PC-3 (cell line): ENCODE results near the gene TYROBP. TPM values are rescaled to one million over a fixed set of nuclear protein-coding genes. Genes with fewer than 3 reads are reported as not detected.

Source experiments
- ATAC-seq: fragments of 200-7000 bp; cut with Tn5 transposase; 2 replicates; pipeline ENCODE4 v1.9.1; 2020; ENCODE audit warnings: mild to moderate bottlenecking, moderate library complexity
- BruUV-seq: library from RNA; stranded (reverse); fragments of 400-500 nt; replicated peaks from 2 replicates; lab custom pipeline; 2021; lab: Mats Ljungman, UMichigan
- CTCF ChIA-PET: fragments of 300-600 bp; sonication (Branson Sonifier 250); formaldehyde crosslinking; loops from one replicate; lab custom pipeline; 2022; ENCODE audit warnings: antibody characterized with exemption; lab: Charles Lee
- POLR2A ChIA-PET: fragments of 300-600 bp; sonication (Branson Sonifier 250); formaldehyde crosslinking; loops from one replicate; lab custom pipeline; 2022; ENCODE audit warnings: antibody characterized with exemption; ENCODE audit not compliant: unreplicated experiment; lab: Charles Lee
- DNase-seq: peaks from one replicate; pipeline ENCODE4 v3.0.0-alpha.2; 2015
- H2AFZ ChIP-seq: fragments of 300-600 bp; sonication (generic); 2 replicates; pipeline ENCODE4 v1.6.0; 2016; ENCODE audit warnings: antibody characterized with exemption, low read length
- H3F3A ChIP-seq: fragments of 300-600 bp; sonication (generic); one replicate; pipeline ENCODE4 v1.6.0; 2017; ENCODE audit warnings: antibody characterized with exemption, low read length, control low read depth, mild to moderate bottlenecking; ENCODE audit not compliant: unreplicated experiment
- H3K27ac ChIP-seq: fragments of 300-600 bp; sonication (generic); 2 replicates; pipeline ENCODE4 v1.5.1; 2016; ENCODE audit warnings: mild to moderate bottlenecking, low read length
- H3K27me3 ChIP-seq: fragments of 300-600 bp; sonication (generic); 2 replicates; pipeline ENCODE4 v1.6.1; 2016; ENCODE audit warnings: low read length, mixed read lengths
- H3K36me3 ChIP-seq: fragments of 300-600 bp; sonication (generic); 2 replicates; pipeline ENCODE4 v1.6.1; 2016; ENCODE audit warnings: low read depth, mixed run types, low read length, mixed read lengths
- H3K4me1 ChIP-seq: fragments of 300-600 bp; sonication (generic); 2 replicates; pipeline ENCODE4 v1.5.1; 2016; ENCODE audit warnings: low read length; ENCODE audit not compliant: insufficient read depth
- H3K4me2 ChIP-seq: fragments of 300-600 bp; sonication (generic); 2 replicates; pipeline ENCODE4 v1.6.0; 2016; ENCODE audit warnings: low read length
- H3K4me3 ChIP-seq: fragments of 300-600 bp; sonication (generic); 2 replicates; pipeline ENCODE4 v1.5.1; 2016; ENCODE audit warnings: mild to moderate bottlenecking, low read length, mixed read lengths
- H3K79me2 ChIP-seq: fragments of 300-600 bp; sonication (generic); 2 replicates; pipeline ENCODE4 v1.6.1; 2017; ENCODE audit warnings: low read length, mixed read lengths
- H3K9ac ChIP-seq: fragments of 300-600 bp; sonication (generic); 2 replicates; pipeline ENCODE4 v1.6.0; 2016; ENCODE audit warnings: mild to moderate bottlenecking, low read length
- H3K9me2 ChIP-seq: fragments of 300-600 bp; sonication (generic); replicated peaks from 2 replicates; pipeline ENCODE4 v1.6.1; 2016; ENCODE audit warnings: mixed run types, low read length, mixed read lengths
- H3K9me3 ChIP-seq: fragments of 300-600 bp; sonication (generic); 2 replicates; pipeline ENCODE4 v1.6.1; 2016; ENCODE audit warnings: low read length, mixed read lengths
- H4K20me1 ChIP-seq: fragments of 300-600 bp; sonication (generic); 2 replicates; pipeline ENCODE4 v1.6.1; 2016; ENCODE audit warnings: low read length, mixed read lengths
- EZH2 ChIP-seq: fragments of 300-600 bp; sonication (generic); IDR thresholded peaks from one replicate; pipeline ENCODE4 v1.6.1; 2017; ENCODE audit warnings: antibody characterized with exemption, mild to moderate bottlenecking, low read length; ENCODE audit not compliant: unreplicated experiment
- EZH2phosphoT487 ChIP-seq: fragments of 300-600 bp; sonication (generic); IDR thresholded peaks from 2 replicates; pipeline ENCODE4 v1.6.1; 2018; ENCODE audit warnings: mild to moderate bottlenecking, antibody characterized with exemption, low read length, borderline replicate concordance
- intact Hi-C: fragments of 100-400 bp; cut with micrococcal nuclease; formaldehyde crosslinking; loops from 2 replicates; pipeline ENCODE4 v1.9.0; 2023
- total RNA-seq: library from RNA; depleted of rRNA; stranded (reverse); fragments of >200 nt; gene quantifications from 2 replicates; pipeline ENCODE4 v1.2.3, GENCODE V29; 2014
- TF ChIP-seq, protein P1 (sequence below): fragments of 300-600 bp; sonication (generic); conservative IDR thresholded peaks from 2 replicates; pipeline ENCODE4 v1.5.1; 2017; ENCODE audit warnings: antibody characterized with exemption, low read depth, mild to moderate bottlenecking, low read length

TYROBP gene
- total RNA-seq, 1 experiment from 2014 or later: not detected

DNA sequence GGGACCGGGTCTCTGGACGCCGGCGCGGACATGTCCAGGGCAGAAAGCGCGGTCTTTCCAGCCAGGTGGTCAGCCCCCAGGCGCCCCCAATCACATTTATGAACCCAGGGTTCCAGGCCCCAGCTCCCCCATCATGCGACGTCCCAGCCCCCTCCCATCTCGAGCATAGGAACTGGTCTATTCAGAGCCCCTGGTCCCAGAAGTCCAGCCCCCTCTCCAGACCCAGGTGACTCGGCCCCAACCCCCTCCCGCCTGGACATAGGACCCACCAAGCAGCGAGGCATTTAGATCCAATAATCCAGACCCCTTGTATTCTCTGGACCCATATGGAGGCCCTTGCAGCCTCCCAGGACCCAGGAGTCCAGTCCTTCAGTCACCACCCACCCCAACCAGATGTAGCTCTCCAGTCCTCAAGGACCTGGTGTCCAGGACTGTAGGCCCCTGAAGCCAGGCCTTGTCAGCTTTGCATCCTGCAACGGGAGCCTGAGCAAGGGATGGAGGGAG is 39.2 kb downstream of the TYROBP start:
- intact Hi-C loops: no loop called here
- Histone ChIP-seq H3K4me2 (peak overlapping the region; percentile 84), H3K4me3 (peak overlapping the region; percentile 59), H3K9ac (0 out of 2 replicates have a peak overlapping the region, but pooled peaks have one; percentile 6), H3K9me3 (no peaks in the 10 kb centered on the region), H3F3A (no peaks in the 10 kb centered on the region), H3K4me1 (peaks cover 7% of the 10 kb centered on the region; the same call in 1 of the 2 replicates), H3K36me3 (no peaks in the 10 kb centered on the region), H3K27ac (no peak overlapping the region), H3K9me2 (no peaks in the 10 kb centered on the region), H2AFZ (peak overlapping the region; percentile 71), H4K20me1 (no peaks in the 10 kb centered on the region), H3K27me3 (no peaks in the 10 kb centered on the region), H3K79me2 (no peaks in the 10 kb centered on the region)
- TF ChIP-seq, protein P1, sequence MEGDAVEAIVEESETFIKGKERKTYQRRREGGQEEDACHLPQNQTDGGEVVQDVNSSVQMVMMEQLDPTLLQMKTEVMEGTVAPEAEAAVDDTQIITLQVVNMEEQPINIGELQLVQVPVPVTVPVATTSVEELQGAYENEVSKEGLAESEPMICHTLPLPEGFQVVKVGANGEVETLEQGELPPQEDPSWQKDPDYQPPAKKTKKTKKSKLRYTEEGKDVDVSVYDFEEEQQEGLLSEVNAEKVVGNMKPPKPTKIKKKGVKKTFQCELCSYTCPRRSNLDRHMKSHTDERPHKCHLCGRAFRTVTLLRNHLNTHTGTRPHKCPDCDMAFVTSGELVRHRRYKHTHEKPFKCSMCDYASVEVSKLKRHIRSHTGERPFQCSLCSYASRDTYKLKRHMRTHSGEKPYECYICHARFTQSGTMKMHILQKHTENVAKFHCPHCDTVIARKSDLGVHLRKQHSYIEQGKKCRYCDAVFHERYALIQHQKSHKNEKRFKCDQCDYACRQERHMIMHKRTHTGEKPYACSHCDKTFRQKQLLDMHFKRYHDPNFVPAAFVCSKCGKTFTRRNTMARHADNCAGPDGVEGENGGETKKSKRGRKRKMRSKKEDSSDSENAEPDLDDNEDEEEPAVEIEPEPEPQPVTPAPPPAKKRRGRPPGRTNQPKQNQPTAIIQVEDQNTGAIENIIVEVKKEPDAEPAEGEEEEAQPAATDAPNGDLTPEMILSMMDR: no peak
- no peak for TF ChIP-seq EZH2
- no peak for TF ChIP-seq EZH2phosphoT487
- no peak for DNase-seq
- POLR2A ChIA-PET: no interaction called here
- CTCF ChIA-PET: no interaction called here
- peak; percentile 27 for ATAC-seq
- BruUV-seq: no TSS peak

DNA sequence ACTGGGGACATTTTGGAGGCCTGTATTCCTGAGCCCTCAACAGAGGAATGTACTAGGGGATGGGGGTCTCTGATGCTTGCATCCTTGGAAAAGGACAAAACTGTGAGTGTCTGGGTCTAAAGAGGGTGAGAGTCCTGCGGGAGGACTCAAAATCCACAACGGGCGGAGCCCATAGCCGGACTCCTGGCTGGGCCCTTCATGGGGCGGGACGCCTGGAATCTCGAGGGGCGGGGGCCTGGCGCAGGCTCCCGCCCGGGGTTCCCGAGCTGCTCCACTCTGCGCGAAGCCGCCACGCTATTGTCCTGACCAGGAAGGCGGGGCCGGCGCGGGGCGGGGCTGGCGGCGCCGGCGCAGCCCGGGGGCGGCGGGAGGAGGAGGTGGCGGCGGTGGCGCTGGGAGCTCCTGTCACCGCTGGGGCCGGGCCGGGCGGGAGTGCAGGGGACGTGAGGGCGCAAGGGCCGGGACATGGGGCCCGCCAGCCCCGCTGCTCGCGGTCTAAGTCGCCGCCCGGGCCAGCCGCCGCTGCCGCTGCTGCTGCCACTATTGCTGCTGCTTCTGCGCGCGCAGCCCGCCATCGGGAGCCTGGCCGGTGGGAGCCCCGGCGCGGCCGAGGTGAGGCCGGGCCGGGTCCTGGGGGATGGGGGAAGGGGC is 39.8 kb downstream of the TYROBP start, which contains the start of gene APLP1:
APLP1 (plus strand) TSS at position 403 of the 651 bp plus-strand sequence; CDS start at position 466, 63 bp downstream.
- CTCF ChIA-PET: interaction anchor here (0.5 kb wide), 1 partner anchor 39 kb away, joined by 3 read pairs; no protein-coding TSS in a partner anchor
- BruUV-seq: no TSS peak
- H3K4me3 ChIP-seq: peak within 1 kb of the TSS; percentile 59
- no peak within 1 kb of the TSS for H3K27ac ChIP-seq
- no peaks in the 10 kb centered on the region for H3K27me3 ChIP-seq
- DNase-seq (peak; percentile 54), ATAC-seq (peak; percentile 80)
- H3K9ac ChIP-seq: 0 out of 2 replicates have a peak within 1 kb of the TSS, but pooled peaks have one; percentile 6
- no peaks in the 10 kb centered on the region for H3K9me2 ChIP-seq
- H3K4me2 ChIP-seq: peak within 1 kb of the TSS; percentile 84
- H2AFZ ChIP-seq: peak within 1 kb of the TSS; percentile 73
- intact Hi-C loops: no loop called here
- H3K79me2 ChIP-seq: no peaks in the 10 kb centered on the region
- H3F3A ChIP-seq: no peaks in the 10 kb centered on the region
- TF ChIP-seq EZH2phosphoT487 (no peak), EZH2 (no peak)
- TF ChIP-seq, protein P1: no peak
- peaks cover 7% of the 10 kb centered on the region; the same call in 1 of the 2 replicates for H3K4me1 ChIP-seq
- no peaks in the 10 kb centered on the region for H3K36me3 ChIP-seq
- H4K20me1 ChIP-seq: no peaks in the 10 kb centered on the region
- POLR2A ChIA-PET: no interaction called here
- no peaks in the 10 kb centered on the region for H3K9me3 ChIP-seq

DNA sequence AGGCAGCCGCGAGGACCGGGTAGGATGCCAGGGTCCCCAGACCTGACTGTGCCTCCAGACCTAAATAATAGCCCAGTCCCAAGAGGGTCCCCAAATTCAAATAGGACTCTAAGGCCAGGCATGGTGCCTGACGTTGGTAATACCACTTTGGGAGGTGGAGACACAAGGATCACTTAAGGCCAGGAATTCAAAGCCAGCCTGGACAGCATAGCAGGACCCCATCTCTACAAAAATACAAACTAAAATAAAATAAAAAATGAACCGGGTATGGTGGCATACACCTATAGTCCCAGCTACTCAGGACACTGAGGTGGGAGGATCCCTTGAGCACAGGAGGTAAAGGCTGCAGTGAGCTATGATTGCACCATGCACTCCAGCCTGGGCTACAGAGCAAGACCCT is 45.1 kb downstream of the TYROBP start:
- ATAC-seq (no peak), DNase-seq (no peak)
- H3K4me1 ChIP-seq: no peaks in the 10 kb centered on the region
- H2AFZ ChIP-seq: no peak overlapping the region
- H4K20me1 ChIP-seq: no peaks in the 10 kb centered on the region
- CTCF ChIA-PET: no interaction called here
- POLR2A ChIA-PET: no interaction called here
- intact Hi-C loops: no loop called here
- H3K9ac ChIP-seq: no peak overlapping the region
- H3F3A ChIP-seq: no peaks in the 10 kb centered on the region
- H3K4me3 ChIP-seq: no peak overlapping the region
- H3K4me2 ChIP-seq: no peak overlapping the region
- TF ChIP-seq, protein P1: no peak
- TF ChIP-seq EZH2: no peak
- no peak for TF ChIP-seq EZH2phosphoT487
- H3K27ac ChIP-seq: no peak overlapping the region
- H3K36me3 ChIP-seq: no peaks in the 10 kb centered on the region
- no TSS peak for BruUV-seq
- no peaks in the 10 kb centered on the region for H3K79me2 ChIP-seq
- no peaks in the 10 kb centered on the region for H3K9me3 ChIP-seq
- H3K27me3 ChIP-seq: no peaks in the 10 kb centered on the region
- H3K9me2 ChIP-seq: no peaks in the 10 kb centered on the region
